Right atrium auricular region (tissue), 2 donors: ENCODE results near the gene CSTPP1. TPM values are rescaled to one million over a fixed set of nuclear protein-coding genes. Genes with fewer than 3 reads are reported as not detected.

ENCODE experiments used
- DNase-seq: peaks from one replicate; pipeline ENCODE4 v3.0.0-alpha.2; 2019; ENCODE audit warnings: low spot score
- H3K27ac ChIP-seq, 2 donors: fragments of 200-600 bp; sonication (generic); 1 replicate in 1 of 2; 2 replicates in 1 of 2; pipeline ENCODE4 v1.5.1; 2016 to 2019
- H3K27me3 ChIP-seq, 2 donors: fragments of 200-600 bp; sonication (generic); one replicate each; pipeline versions ENCODE4 v1.5.1 to v1.6.0; 2017 to 2019
- H3K36me3 ChIP-seq: fragments of 200-600 bp; sonication (generic); one replicate; pipeline ENCODE4 v1.5.1; 2016
- H3K4me1 ChIP-seq, 2 donors: fragments of 200-600 bp; sonication (generic); one replicate each; pipeline versions ENCODE4 v1.5.1 to v1.6.0; 2017 to 2019
- H3K4me3 ChIP-seq, 2 donors: fragments of 200-600 bp; sonication (generic); 1 replicate in 1 of 2; 2 replicates in 1 of 2; pipeline ENCODE4 v1.5.1; 2017 to 2019; ENCODE audit warnings: mild to moderate bottlenecking in 1 of 2, moderate library complexity in 1 of 2
- H3K9me3 ChIP-seq, 2 donors: fragments of 200-600 bp; sonication (generic); one replicate each; pipeline ENCODE4 v1.5.1; 2019
- total RNA-seq, 2 donors: library from RNA; depleted of rRNA; stranded (reverse); fragments of >200 nt; gene quantifications; one replicate each; pipeline ENCODE4 v1.1.0, GENCODE V29; 2016
- TF ChIP-seq, protein P1 (sequence below), 2 donors: fragments of 200-600 bp; sonication (generic); IDR thresholded peaks; one replicate each; pipeline ENCODE4 v1.5.1; 2019; ENCODE audit warnings: antibody characterized with exemption in 2 of 2

CSTPP1 gene
- total RNA-seq, 2 donors from 2014 or later: 8.1 to 14.0 TPM

DNA sequence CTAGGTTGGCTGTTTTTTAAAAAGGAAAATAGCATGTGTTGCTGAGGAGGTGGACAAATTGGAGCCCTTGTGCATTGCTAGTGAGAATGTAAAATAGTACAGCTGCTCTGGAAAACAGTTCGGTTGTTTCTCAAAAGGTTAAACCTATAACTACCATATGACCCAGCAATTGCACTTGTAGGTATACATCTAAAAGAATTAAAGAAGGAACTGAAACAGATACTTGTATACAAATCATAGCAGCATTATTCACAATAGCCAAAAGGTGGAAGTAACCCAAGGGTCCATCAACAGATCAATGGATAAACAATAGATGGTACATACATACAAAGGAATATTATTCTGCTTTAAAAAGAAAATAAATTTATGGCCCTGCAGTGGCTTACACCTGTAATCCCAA, 111.4 kb downstream of the CSTPP1 start:
- Histone ChIP-seq H3K27ac (no peak overlapping the region), H3K27me3 (no peaks in the 10 kb centered on the region), H3K36me3 (no peaks in the 10 kb centered on the region), H3K4me1 (no peaks in the 10 kb centered on the region), H3K9me3 (no peaks in the 10 kb centered on the region), H3K4me3 (no peak overlapping the region)
- DNase-seq: no peak
- TF ChIP-seq, protein P1, sequence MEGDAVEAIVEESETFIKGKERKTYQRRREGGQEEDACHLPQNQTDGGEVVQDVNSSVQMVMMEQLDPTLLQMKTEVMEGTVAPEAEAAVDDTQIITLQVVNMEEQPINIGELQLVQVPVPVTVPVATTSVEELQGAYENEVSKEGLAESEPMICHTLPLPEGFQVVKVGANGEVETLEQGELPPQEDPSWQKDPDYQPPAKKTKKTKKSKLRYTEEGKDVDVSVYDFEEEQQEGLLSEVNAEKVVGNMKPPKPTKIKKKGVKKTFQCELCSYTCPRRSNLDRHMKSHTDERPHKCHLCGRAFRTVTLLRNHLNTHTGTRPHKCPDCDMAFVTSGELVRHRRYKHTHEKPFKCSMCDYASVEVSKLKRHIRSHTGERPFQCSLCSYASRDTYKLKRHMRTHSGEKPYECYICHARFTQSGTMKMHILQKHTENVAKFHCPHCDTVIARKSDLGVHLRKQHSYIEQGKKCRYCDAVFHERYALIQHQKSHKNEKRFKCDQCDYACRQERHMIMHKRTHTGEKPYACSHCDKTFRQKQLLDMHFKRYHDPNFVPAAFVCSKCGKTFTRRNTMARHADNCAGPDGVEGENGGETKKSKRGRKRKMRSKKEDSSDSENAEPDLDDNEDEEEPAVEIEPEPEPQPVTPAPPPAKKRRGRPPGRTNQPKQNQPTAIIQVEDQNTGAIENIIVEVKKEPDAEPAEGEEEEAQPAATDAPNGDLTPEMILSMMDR (IDR thresholded peaks at IDR 0.05): no peak

DNA sequence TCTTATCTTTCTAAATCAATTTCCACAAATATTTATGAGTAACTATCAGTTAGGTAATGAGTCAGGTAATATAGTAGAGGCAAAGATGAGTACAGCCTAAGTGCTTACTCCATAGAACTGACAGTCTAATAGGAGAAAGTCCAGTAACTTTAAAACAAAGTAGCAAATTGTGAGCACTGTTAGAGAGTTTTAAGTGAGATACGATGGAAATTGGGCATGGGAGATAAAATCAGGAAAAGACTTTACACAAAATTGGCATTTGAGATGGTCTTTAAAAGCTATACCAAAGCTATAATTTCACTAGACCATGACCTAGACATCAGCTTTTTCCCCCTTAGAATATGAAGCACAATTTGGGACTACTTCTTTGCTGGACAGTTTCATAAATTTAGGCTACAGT, 113.7 kb downstream of the CSTPP1 start:
- DNase-seq: no peak
- TF ChIP-seq, protein P1 (IDR thresholded peaks at IDR 0.05): no peak
- no peak overlapping the region for H3K27ac ChIP-seq
- no peaks in the 10 kb centered on the region for H3K4me1 ChIP-seq
- no peaks in the 10 kb centered on the region for H3K36me3 ChIP-seq
- no peak overlapping the region for H3K4me3 ChIP-seq
- no peaks in the 10 kb centered on the region for H3K9me3 ChIP-seq
- H3K27me3 ChIP-seq: no peaks in the 10 kb centered on the region

DNA sequence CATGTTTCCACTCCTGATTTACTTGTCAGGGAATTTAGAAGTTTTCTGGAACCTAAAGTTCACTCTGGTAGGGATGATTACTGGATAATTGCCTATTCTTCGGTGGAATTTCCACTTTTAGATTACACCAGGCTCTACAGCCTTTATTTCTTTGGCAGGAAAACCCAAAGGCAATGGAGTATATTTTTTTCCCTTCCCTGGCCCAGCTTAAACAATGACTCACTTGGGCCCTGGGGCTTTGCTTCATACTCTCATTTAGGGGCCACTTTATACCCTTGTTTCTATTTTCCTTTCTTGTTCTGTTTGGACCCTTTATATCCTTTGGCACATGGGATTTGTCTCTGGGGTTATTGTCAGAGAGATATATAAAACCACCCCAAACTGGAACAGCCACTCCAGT, 114.7 kb downstream of the CSTPP1 start:
- Histone ChIP-seq H3K27me3 (no peaks in the 10 kb centered on the region), H3K4me1 (no peaks in the 10 kb centered on the region), H3K9me3 (no peaks in the 10 kb centered on the region), H3K4me3 (no peak overlapping the region), H3K27ac (peak overlapping the region; percentile 12 to 30), H3K36me3 (no peaks in the 10 kb centered on the region)
- DNase-seq: no peak
- TF ChIP-seq, protein P1 (IDR thresholded peaks at IDR 0.05): no peak

DNA sequence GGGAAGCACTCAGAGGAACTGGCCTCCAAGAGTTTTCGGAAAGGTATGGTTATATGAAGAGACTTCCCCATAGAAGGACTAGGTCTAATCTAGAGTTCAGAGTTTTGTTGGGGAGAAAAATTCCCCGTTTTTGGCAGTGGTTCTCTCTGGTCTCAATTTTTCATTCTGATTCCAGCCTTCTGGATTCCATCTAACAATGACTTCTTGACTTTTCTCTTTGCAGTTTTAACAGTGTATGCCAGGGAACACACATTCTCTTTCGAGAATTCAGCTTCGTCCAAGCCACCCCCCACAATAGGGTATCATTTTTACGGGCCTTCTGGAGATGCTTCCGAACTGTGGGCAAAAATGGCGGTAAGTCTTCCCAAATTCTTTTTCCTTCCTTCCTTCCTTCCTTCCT, 115.6 kb downstream of the CSTPP1 start:
- no peaks in the 10 kb centered on the region for H3K9me3 ChIP-seq
- H3K4me3 ChIP-seq: no peak overlapping the region
- no peak for DNase-seq
- H3K4me1 ChIP-seq: no peaks in the 10 kb centered on the region
- no peak overlapping the region for H3K27ac ChIP-seq
- TF ChIP-seq, protein P1 (IDR thresholded peaks at IDR 0.05): no peak
- H3K27me3 ChIP-seq: no peaks in the 10 kb centered on the region
- H3K36me3 ChIP-seq: no peaks in the 10 kb centered on the region

DNA sequence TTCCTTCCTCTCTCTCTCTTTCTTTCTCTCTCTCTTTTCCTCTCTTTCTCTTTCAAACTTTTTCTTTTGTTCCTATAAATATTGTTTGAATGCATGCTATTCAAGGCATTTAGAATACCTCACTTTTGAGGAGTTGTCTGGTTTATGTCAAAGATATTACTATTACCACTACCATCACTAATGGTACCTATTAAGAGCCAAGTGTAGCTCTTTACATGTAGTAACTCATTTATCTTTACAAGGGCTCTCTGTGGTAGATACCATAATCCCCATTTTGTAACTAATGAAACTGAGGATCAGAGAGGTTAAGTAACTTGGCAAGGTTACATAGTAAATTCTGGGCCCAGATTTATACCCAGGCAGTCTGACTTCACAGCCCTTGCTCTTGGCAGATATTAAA, 116.0 kb downstream of the CSTPP1 start:
- Histone ChIP-seq H3K27ac (no peak overlapping the region), H3K9me3 (no peaks in the 10 kb centered on the region), H3K36me3 (no peaks in the 10 kb centered on the region), H3K27me3 (no peaks in the 10 kb centered on the region), H3K4me3 (no peak overlapping the region), H3K4me1 (no peaks in the 10 kb centered on the region)
- TF ChIP-seq, protein P1 (IDR thresholded peaks at IDR 0.05): no peak
- no peak for DNase-seq

DNA sequence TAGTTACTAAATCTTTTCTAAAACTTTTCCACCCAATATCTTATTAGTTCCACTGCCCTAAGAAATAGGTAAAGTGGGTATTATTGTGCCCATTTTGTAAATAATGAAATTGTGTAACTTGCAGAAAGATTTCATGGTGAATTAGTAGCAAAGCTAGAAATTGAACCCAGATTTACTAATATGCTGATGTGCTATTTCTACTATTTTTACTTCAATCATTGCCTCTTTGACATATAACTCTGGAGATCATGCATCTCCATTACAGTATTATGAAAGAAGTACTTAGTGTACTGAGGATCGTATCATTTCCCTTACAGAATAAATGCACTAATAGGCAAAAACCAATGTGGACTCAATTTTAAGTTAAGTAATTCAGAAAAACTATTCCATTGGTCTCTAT, 119.0 kb downstream of the CSTPP1 start:
- TF ChIP-seq, protein P1 (IDR thresholded peaks at IDR 0.05): no peak

More for the DNA sequence above, 119.0 kb downstream of the CSTPP1 start:
- Histone ChIP-seq H3K4me1 (no peaks in the 10 kb centered on the region), H3K36me3 (no peaks in the 10 kb centered on the region), H3K27me3 (no peaks in the 10 kb centered on the region), H3K27ac (no peak overlapping the region), H3K9me3 (no peaks in the 10 kb centered on the region), H3K4me3 (no peak overlapping the region)
- DNase-seq: no peak
